Mammary epithelial cell (primary cell): ENCODE measurements around the gene KLK2.

Experiments
- CTCF ChIP-seq, 2 donors: IDR thresholded peaks in 1 of 2; conservative IDR thresholded peaks in 1 of 2; 2 replicates each; pipeline ENCODE4 v1.5.1; 2011 to 2012; ENCODE audit warnings: inconsistent platforms in 2 of 2, low read length in 2 of 2, mild to moderate bottlenecking in 2 of 2, control low read depth in 1 of 2, low read depth in 1 of 2; ENCODE audit not compliant: insufficient read depth in 1 of 2; ENCODE audit errors: extremely low read depth in 1 of 2
- EZH2 ChIP-seq: IDR thresholded peaks from 2 replicates; pipeline ENCODE4 v1.6.1; 2012; ENCODE audit warnings: low read length, inconsistent platforms, borderline replicate concordance

- TF ChIP-seq CTCF (conservative IDR thresholded peaks at IDR 0.05 in 1 of 2, IDR thresholded peaks at IDR 0.05 in 1 of 2; ENCODE audit: extremely low read depth in 1 of 2, insufficient read depth in 1 of 2, low read depth in 1 of 2, low read length in 2 of 2) (no peak), EZH2 (no peak)
These were observed 12.2 kb upstream of the KLK2 start for GRCh38 chr19:50861010-50861409.
